IMR-90 (cell line): ENCODE results near the gene CACNB2. TPM values are rescaled to one million over a fixed set of nuclear protein-coding genes. Genes with fewer than 3 reads are reported as not detected.

Experiments
- ATAC-seq: fragments of 200-7000 bp; cut with Tn5 transposase; 2 replicates; pipeline ENCODE4 v1.9.1; 2020; ENCODE audit warnings: low read depth, mild to moderate bottlenecking, moderate library complexity
- BruUV-seq: library from RNA; stranded (reverse); fragments of 400-500 nt; replicated peaks from 2 replicates; lab custom pipeline; 2021; lab: Mats Ljungman, UMichigan
- CTCF ChIA-PET: fragments of 300-600 bp; formaldehyde crosslinking; extraction: SDS; loops from one replicate; lab custom pipeline; 2021; ENCODE audit warnings: antibody characterized with exemption; lab: Yijun Ruan, JAX
- POLR2A ChIA-PET: fragments of 300-600 bp; sonication (Branson Sonifier 250); formaldehyde crosslinking; loops from one replicate; lab custom pipeline; 2022; ENCODE audit warnings: antibody characterized with exemption; ENCODE audit not compliant: unreplicated experiment; lab: Charles Lee
- DNase-seq: peaks from one replicate; pipeline ENCODE4 v3.0.0; 2013
- H2AFZ ChIP-seq: replicated peaks from 2 replicates; pipeline ENCODE3; 2013; ENCODE audit warnings: low read length, mild to moderate bottlenecking; ENCODE audit not compliant: poor library complexity
- H2AK5ac ChIP-seq: 2 replicates; pipeline ENCODE4 v1.6.1; 2013; ENCODE audit warnings: low read depth, low read length, inconsistent platforms
- H2AK9ac ChIP-seq: replicated peaks from 2 replicates; pipeline ENCODE3; 2013; ENCODE audit warnings: mild to moderate bottlenecking, low read depth, low read length, moderate library complexity; ENCODE audit not compliant: poor library complexity
- H2BK120ac ChIP-seq: 2 replicates; pipeline ENCODE4 v1.6.1; 2013; ENCODE audit warnings: low read depth, low read length, inconsistent platforms
- H2BK15ac ChIP-seq: 3 replicates; pipeline ENCODE4 v1.6.1; 2013; ENCODE audit warnings: low read depth, low read length, inconsistent platforms
- H2BK20ac ChIP-seq: 2 replicates; pipeline ENCODE4 v1.6.1; 2013; ENCODE audit warnings: low read depth, mild to moderate bottlenecking, inconsistent platforms, low read length, moderate library complexity
- H2BK5ac ChIP-seq: 2 replicates; pipeline ENCODE4 v1.6.1; 2013; ENCODE audit warnings: mild to moderate bottlenecking, low read depth, low read length, inconsistent platforms; ENCODE audit not compliant: poor library complexity, severe bottlenecking
- H3K14ac ChIP-seq: replicated peaks from 2 replicates; pipeline ENCODE4 v1.6.1; 2013; ENCODE audit warnings: low read depth, low read length, inconsistent platforms
- H3K18ac ChIP-seq: 2 replicates; pipeline ENCODE4 v1.6.1; 2013; ENCODE audit warnings: low read depth, low read length, control low read depth
- H3K23ac ChIP-seq: 2 replicates; pipeline ENCODE4 v1.6.1; 2013; ENCODE audit warnings: low read depth, low read length, inconsistent platforms
- H3K27ac ChIP-seq: 2 replicates; pipeline ENCODE4 v1.5.1; 2013; ENCODE audit warnings: mild to moderate bottlenecking, control low read depth, low read length; ENCODE audit not compliant: insufficient read depth
- H3K27me3 ChIP-seq: 2 replicates; pipeline ENCODE4 v1.6.1; 2013; ENCODE audit warnings: low read length; ENCODE audit not compliant: control insufficient read depth, insufficient read depth
- H3K36me3 ChIP-seq: 2 replicates; pipeline ENCODE4 v1.6.1; 2013; ENCODE audit warnings: low read length, mixed read lengths; ENCODE audit not compliant: control insufficient read depth, insufficient read depth
- H3K4ac ChIP-seq: 2 replicates; pipeline ENCODE4 v1.6.1; 2013; ENCODE audit warnings: low read depth, low read length, inconsistent platforms
- H3K4me1 ChIP-seq: 2 replicates; pipeline ENCODE4 v1.6.1; 2013; ENCODE audit warnings: low read length, mixed read lengths; ENCODE audit not compliant: control insufficient read depth, insufficient read depth
- H3K4me2 ChIP-seq: 2 replicates; pipeline ENCODE4 v1.6.1; 2013; ENCODE audit warnings: low read depth, mild to moderate bottlenecking, control low read depth, low read length, moderate library complexity
- H3K4me3 ChIP-seq: 2 replicates; pipeline ENCODE4 v1.5.1; 2013; ENCODE audit warnings: low read depth, mild to moderate bottlenecking, control low read depth, low read length, moderate library complexity; ENCODE audit not compliant: insufficient read depth
- H3K56ac ChIP-seq: 2 replicates; pipeline ENCODE4 v1.6.1; 2013; ENCODE audit warnings: low read length, inconsistent platforms; ENCODE audit not compliant: insufficient read depth; ENCODE audit errors: extremely low read depth
- H3K79me1 ChIP-seq, 2 experiments: 2 replicates each; pipeline ENCODE4 v1.6.1; 2013; ENCODE audit warnings: low read length in 2 of 2, inconsistent platforms in 1 of 2, low read depth in 1 of 2
- H3K9ac ChIP-seq: 2 replicates; pipeline ENCODE4 v1.6.1; 2013; ENCODE audit warnings: low read depth, low read length, control low read depth
- H3K9me1 ChIP-seq: 2 replicates; pipeline ENCODE4 v1.6.1; 2013; ENCODE audit warnings: low read length, inconsistent platforms; ENCODE audit not compliant: insufficient read depth
- H3K9me3 ChIP-seq: 2 replicates; pipeline ENCODE4 v1.6.1; 2013; ENCODE audit warnings: low read length; ENCODE audit not compliant: control insufficient read depth, insufficient read depth
- H4K20me1 ChIP-seq: 2 replicates; pipeline ENCODE4 v1.6.1; 2013; ENCODE audit warnings: low read length, inconsistent platforms; ENCODE audit not compliant: insufficient read depth
- H4K5ac ChIP-seq: 2 replicates; pipeline ENCODE4 v1.6.1; 2013; ENCODE audit warnings: mild to moderate bottlenecking, low read depth, low read length, control low read depth
- H4K8ac ChIP-seq, 2 experiments: 2 replicates each; pipeline ENCODE4 v1.6.1; 2013; ENCODE audit warnings: low read depth in 2 of 2, low read length in 2 of 2, control low read depth in 1 of 2, inconsistent platforms in 1 of 2
- H4K91ac ChIP-seq: 2 replicates; pipeline ENCODE4 v1.6.1; 2013; ENCODE audit warnings: low read depth, low read length, inconsistent platforms; ENCODE audit not compliant: insufficient read depth
- CEBPB ChIP-seq: IDR thresholded peaks from 2 replicates; pipeline ENCODE4 v1.6.1; 2012; ENCODE audit warnings: low read depth, low read length, improper control_type of control experiment
- WGBS, 2 experiments: methylation state at CpG; one replicate each; pipeline versions ENCODE4 v1.1.5 to v1.1.7; 2013; ENCODE audit warnings: missing lambda C conversion rate in 2 of 2; ENCODE audit not compliant: insufficient read length in 1 of 2; ENCODE audit errors: extremely low coverage in 2 of 2; 5-methylcytosine and 5-hydroxymethylcytosine counted together
- dilution Hi-C: fragments of 300-500 bp; cut with HindIII; formaldehyde crosslinking; loops from one replicate; pipeline ENCODE4 v1.14.3; 2018; ENCODE audit warnings: low sequenced_read_pairs; ENCODE audit not compliant: unreplicated experiment
- in situ Hi-C: fragments of 300-500 bp; cut with MboI; formaldehyde crosslinking; loops from 3 replicates; pipeline ENCODE4 v1.14.3; 2019; ENCODE audit warnings: low sequenced_read_pairs, inconsistent platforms, mixed read lengths
- intact Hi-C: fragments of 100-400 bp; cut with micrococcal nuclease; formaldehyde crosslinking; loops from 2 replicates; pipeline ENCODE4 v1.10.0; 2022
- polyA plus RNA-seq, 3 experiments: library from polyadenylated mRNA; depleted of rRNA; stranded (reverse); fragments of >200 nt; gene quantifications; 2 replicates each; pipeline ENCODE4 v1.2.3, GENCODE V29; 2012; ENCODE audit warnings: low replicate concordance in 1 of 3
- total RNA-seq: library from RNA; depleted of rRNA; stranded (reverse); fragments of >200 nt; gene quantifications from 2 replicates; pipeline ENCODE4 v1.2.3, GENCODE V29; 2012

The CACNB2 gene
- total and polyA plus RNA-seq, 2 of the 4 experiments (the other 2 are of a cell fraction) = 0.36 TPM

- H4K20me1 ChIP-seq = no peaks in the 10 kb centered on the region
- DNase-seq (peak; percentile 45), ATAC-seq (peak; percentile 86)
- peak overlapping the region; percentile 51 for H3K4me3 ChIP-seq
- ChIA-PET POLR2A (no interaction called here), CTCF (interaction anchor here (0.6 to 1.4 kb wide), 4 partner anchors 28 to 332 kb away, joined by 3 to 4 read pairs (median 3); no protein-coding TSS in a partner anchor)
- H4K8ac ChIP-seq = peak overlapping the region in 1 of 2 experiments; percentile 43; a peak in 2 of 4 replicates
- peak overlapping the region; percentile 42 for H2BK5ac ChIP-seq
- peak overlapping the region; percentile 58 for H2BK20ac ChIP-seq
- in situ Hi-C loops (no loop called here), intact Hi-C loops (loop anchor here (5.0 to 10.0 kb wide), 2 partner anchors 184 to 312 kb away; partner anchors contain the start of gene NSUN6), dilution Hi-C loops (no loop called here)
- no peaks in the 10 kb centered on the region for H3K36me3 ChIP-seq
- no CpG with 5 or more reads among the region's 13 CpGs for WGBS, 2 experiments
- H2AK5ac ChIP-seq = no peak overlapping the region
- peak overlapping the region; percentile 90 for H2AFZ ChIP-seq
- H3K27me3 ChIP-seq = no peaks in the 10 kb centered on the region
- no peak overlapping the region for H2AK9ac ChIP-seq
- H4K91ac ChIP-seq = peak overlapping the region; percentile 7; the same call in 1 of the 2 replicates
- no peaks in the 10 kb centered on the region for H3K9me3 ChIP-seq
- no peak for TF ChIP-seq CEBPB
- peak overlapping the region; percentile 41 for H3K23ac ChIP-seq
- H3K4me2 ChIP-seq = peak overlapping the region; percentile 91
- H2BK15ac ChIP-seq = no peak overlapping the region
- no peaks in the 10 kb centered on the region for H3K9me1 ChIP-seq
- H3K9ac ChIP-seq = peak overlapping the region; percentile 74
- H3K56ac ChIP-seq = peak overlapping the region; percentile 64
- H3K79me1 ChIP-seq = no peaks in the 10 kb centered on the region
- no TSS peak for BruUV-seq
- H3K14ac ChIP-seq = peak overlapping the region; percentile 58
- H3K4ac ChIP-seq = peak overlapping the region; percentile 26
- H3K4me1 ChIP-seq = peaks cover 1% of the 10 kb centered on the region; the same call in 1 of the 2 replicates
- H4K5ac ChIP-seq = peak overlapping the region; percentile 33; the same call in 1 of the 2 replicates
- H3K27ac ChIP-seq = peak overlapping the region; percentile 70
- peak overlapping the region; percentile 26 for H3K18ac ChIP-seq
- peak overlapping the region; percentile 78 for H2BK120ac ChIP-seq
These were observed 200.3 kb downstream of the CACNB2 start for GRCh38 chr10:18340496-18341051.
